Endothelial cell of umbilical vein (primary cell): Measurements from ENCODE around the gene CHKB.

ENCODE experiments used
- EZH2 ChIP-seq: IDR thresholded peaks from 2 replicates; pipeline ENCODE4 v1.6.1; 2012; ENCODE audit warnings: borderline replicate concordance, low read depth, mild to moderate bottlenecking, moderate library complexity, low read length, inconsistent platforms; ENCODE audit not compliant: severe bottlenecking
- POLR2A ChIP-seq: IDR thresholded peaks from 2 replicates; pipeline ENCODE4 v1.6.1; 2012; ENCODE audit warnings: low read depth, mild to moderate bottlenecking, control low read depth, low read length
- POLR2AphosphoS5 ChIP-seq: IDR thresholded peaks from 2 replicates; pipeline ENCODE4 v1.6.1; 2012; ENCODE audit warnings: low read depth, mild to moderate bottlenecking, control low read depth, low read length, moderate library complexity; ENCODE audit not compliant: insufficient read depth

- TF ChIP-seq POLR2A (no peak), POLR2AphosphoS5 (no peak), EZH2 (peak; percentile 92)
Observed at GRCh38 chr22:50603511-50604255, 21.0 kb upstream of the CHKB start.
